Measurements from ENCODE around the gene MEGF6. TPM values are rescaled to one million over a fixed set of nuclear protein-coding genes. Genes with fewer than 3 reads are reported as not detected.

MEGF6 gene
- total and polyA plus RNA-seq, 2 of the 8 experiments (the other 6 are each of a cell fraction or from before 2014, with no cell fraction given): 4.1 to 14.8 TPM

GRCh38 chr1:3649342-3650247 is 38.3 kb upstream of the MEGF6 start, which contains the start of gene WRAP73 (continued):
- TF ChIP-seq CHD7 (IDR thresholded peaks at IDR 0.05; ENCODE audit: insufficient replicate concordance, low read length) (no peak), BACH1 (IDR thresholded peaks at IDR 0.05; ENCODE audit: low read length) (no peak), SUZ12 (IDR thresholded peaks at IDR 0.05; ENCODE audit: low read length) (no peak), RFX5 (IDR thresholded peaks at IDR 0.05; ENCODE audit: borderline replicate concordance, low read depth, low read length) (no peak), USF2 (IDR thresholded peaks at IDR 0.05; ENCODE audit: low read length) (no peak), PHF8 (conservative IDR thresholded peaks at IDR 0.05; ENCODE audit: low read depth, low read length) (peak; percentile 67), SIX5 (IDR thresholded peaks at IDR 0.05; ENCODE audit: low read depth, low read length) (peak; percentile 87), HDAC2 (IDR thresholded peaks at IDR 0.05; ENCODE audit: borderline replicate concordance in 1 of 2, low read depth in 2 of 2, low read length in 2 of 2) (0 out of 4 replicates have a peak, but pooled peaks of 1 of the 2 experiments have one; percentile 51)

All from H1 (cell line).